HEK293 (cell line): ENCODE results near the gene RNF166.

Experiments
- BCL11A ChIP-seq: fragments of 450-650 bp; formaldehyde crosslinking; IDR thresholded peaks from 2 replicates; pipeline ENCODE4 v1.5.1; 2016; ENCODE audit warnings: low read depth, missing biosample characterization, missing genetic modification characterization
- PRDM1 ChIP-seq: fragments of 450-650 bp; formaldehyde crosslinking; IDR thresholded peaks from 2 replicates; pipeline ENCODE4; 2016; ENCODE audit warnings: missing biosample characterization, missing genetic modification characterization
- YY1 ChIP-seq: fragments of 450-650 bp; formaldehyde crosslinking; IDR thresholded peaks from 2 replicates; pipeline ENCODE4 v1.5.1; 2018; ENCODE audit warnings: missing biosample characterization, missing genetic modification characterization
- ZBTB1 ChIP-seq: fragments of 450-650 bp; formaldehyde crosslinking; IDR thresholded peaks from 2 replicates; pipeline ENCODE4 v1.5.1; 2016; ENCODE audit warnings: missing biosample characterization, missing genetic modification characterization
- ZFP37 ChIP-seq: fragments of 450-650 bp; formaldehyde crosslinking; IDR thresholded peaks from 2 replicates; pipeline ENCODE4 v1.5.1; 2016; ENCODE audit warnings: missing biosample characterization, missing genetic modification characterization
- ZNF140 ChIP-seq: fragments of 450-650 bp; formaldehyde crosslinking; IDR thresholded peaks from 2 replicates; pipeline ENCODE4 v1.5.1; 2016; ENCODE audit warnings: missing biosample characterization, missing genetic modification characterization
- ZNF639 ChIP-seq: fragments of 450-650 bp; formaldehyde crosslinking; IDR thresholded peaks from 2 replicates; pipeline ENCODE4 v1.5.1; 2016; ENCODE audit warnings: missing biosample characterization, missing genetic modification characterization
- TF ChIP-seq, protein P1 (sequence below): fragments of 450-650 bp; formaldehyde crosslinking; IDR thresholded peaks from 2 replicates; pipeline ENCODE4 v1.5.1; 2016; ENCODE audit warnings: missing biosample characterization, missing genetic modification characterization
- TF ChIP-seq, protein P2 (sequence below): fragments of 450-650 bp; formaldehyde crosslinking; IDR thresholded peaks from 2 replicates; pipeline ENCODE4 v1.5.1; 2016; ENCODE audit warnings: missing biosample characterization, missing genetic modification characterization, low read depth

DNA sequence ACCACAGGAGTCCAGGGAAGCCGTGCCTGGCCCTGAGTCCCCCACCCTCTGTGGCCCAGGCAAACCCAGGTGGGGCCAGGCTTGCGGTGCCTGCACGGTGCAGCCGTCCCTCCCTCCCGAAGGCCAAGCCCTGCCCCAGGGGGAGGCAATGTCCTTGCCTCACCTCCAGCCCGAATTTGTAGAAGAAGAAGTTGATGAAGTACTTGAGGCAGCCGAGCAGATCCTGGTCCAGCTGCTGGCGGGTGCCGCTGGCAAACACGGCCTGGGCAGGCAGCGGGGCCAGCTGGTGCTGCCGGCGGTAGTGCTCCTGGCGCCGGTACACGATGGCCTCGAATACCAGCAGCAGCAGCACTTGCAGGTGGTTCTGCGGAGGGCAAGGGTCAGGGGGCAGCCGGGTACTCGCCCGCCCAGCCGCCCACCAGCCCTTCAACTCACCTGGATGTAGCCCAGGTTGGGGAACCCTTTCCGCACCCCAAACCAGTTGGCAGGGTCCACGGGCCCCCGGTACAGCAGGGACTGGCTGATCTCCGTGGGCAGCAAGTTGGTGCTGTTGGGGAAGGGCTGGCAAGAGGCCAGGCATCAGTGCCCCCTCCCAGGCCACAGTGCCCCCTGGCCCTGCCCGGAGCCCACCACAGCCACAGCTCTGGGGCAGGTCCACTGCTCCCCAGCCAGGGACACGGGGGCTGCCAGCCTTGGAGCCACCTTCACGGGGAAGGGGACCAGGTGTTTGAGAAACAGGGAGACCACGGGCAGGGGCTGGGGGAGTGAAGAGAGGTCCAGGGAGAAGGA is 26.2 kb upstream of the RNF166 start:
- TF ChIP-seq, protein P1, sequence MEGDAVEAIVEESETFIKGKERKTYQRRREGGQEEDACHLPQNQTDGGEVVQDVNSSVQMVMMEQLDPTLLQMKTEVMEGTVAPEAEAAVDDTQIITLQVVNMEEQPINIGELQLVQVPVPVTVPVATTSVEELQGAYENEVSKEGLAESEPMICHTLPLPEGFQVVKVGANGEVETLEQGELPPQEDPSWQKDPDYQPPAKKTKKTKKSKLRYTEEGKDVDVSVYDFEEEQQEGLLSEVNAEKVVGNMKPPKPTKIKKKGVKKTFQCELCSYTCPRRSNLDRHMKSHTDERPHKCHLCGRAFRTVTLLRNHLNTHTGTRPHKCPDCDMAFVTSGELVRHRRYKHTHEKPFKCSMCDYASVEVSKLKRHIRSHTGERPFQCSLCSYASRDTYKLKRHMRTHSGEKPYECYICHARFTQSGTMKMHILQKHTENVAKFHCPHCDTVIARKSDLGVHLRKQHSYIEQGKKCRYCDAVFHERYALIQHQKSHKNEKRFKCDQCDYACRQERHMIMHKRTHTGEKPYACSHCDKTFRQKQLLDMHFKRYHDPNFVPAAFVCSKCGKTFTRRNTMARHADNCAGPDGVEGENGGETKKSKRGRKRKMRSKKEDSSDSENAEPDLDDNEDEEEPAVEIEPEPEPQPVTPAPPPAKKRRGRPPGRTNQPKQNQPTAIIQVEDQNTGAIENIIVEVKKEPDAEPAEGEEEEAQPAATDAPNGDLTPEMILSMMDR (tag by site-specific recombination) = no peak
- TF ChIP-seq, protein P2, sequence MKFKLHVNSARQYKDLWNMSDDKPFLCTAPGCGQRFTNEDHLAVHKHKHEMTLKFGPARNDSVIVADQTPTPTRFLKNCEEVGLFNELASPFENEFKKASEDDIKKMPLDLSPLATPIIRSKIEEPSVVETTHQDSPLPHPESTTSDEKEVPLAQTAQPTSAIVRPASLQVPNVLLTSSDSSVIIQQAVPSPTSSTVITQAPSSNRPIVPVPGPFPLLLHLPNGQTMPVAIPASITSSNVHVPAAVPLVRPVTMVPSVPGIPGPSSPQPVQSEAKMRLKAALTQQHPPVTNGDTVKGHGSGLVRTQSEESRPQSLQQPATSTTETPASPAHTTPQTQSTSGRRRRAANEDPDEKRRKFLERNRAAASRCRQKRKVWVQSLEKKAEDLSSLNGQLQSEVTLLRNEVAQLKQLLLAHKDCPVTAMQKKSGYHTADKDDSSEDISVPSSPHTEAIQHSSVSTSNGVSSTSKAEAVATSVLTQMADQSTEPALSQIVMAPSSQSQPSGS (tag by site-specific recombination) = no peak
- TF ChIP-seq ZNF140 (tag by site-specific recombination) = no peak
- no peak for TF ChIP-seq ZFP37 (tag by site-specific recombination)
- no peak for TF ChIP-seq ZNF639 (tag by site-specific recombination)
- no peak for TF ChIP-seq BCL11A (tag by site-specific recombination)
- TF ChIP-seq YY1 (tag by site-specific recombination) = no peak
- no peak for TF ChIP-seq ZBTB1 (tag by site-specific recombination)
- no peak for TF ChIP-seq PRDM1 (tag by site-specific recombination)
